ENCODE measurements around the gene COX4I2. TPM values are rescaled to one million over a fixed set of nuclear protein-coding genes. Genes with fewer than 3 reads are reported as not detected.
"Not testable (repeated sequence)": the region's sequence is repeated elsewhere in the genome, so short reads cannot be mapped to it uniquely, and the experiment has no call there.

The COX4I2 gene
- total RNA-seq, 5 donors from 2014 or later (not counting 1 experiment from before 2014, with no cell fraction given), result not detected

GRCh38 chr20:31606804-31607639, 30.7 kb upstream of the COX4I2 start:
- H3K4me1 ChIP-seq (ENCODE audit: control insufficient read depth in 1 of 2, extremely low read depth in 1 of 2, insufficient read depth in 2 of 2, low read length in 2 of 2), result peaks cover 8 to 29% of the 10 kb centered on the region in 2 experiments
- Mint-ChIP-seq H3K9me3 (no peaks in the 10 kb centered on the region), H3K4me1 (peaks cover 28 to 31% (median 30%) of the 10 kb centered on the region in 3 donors), H3K4me3 (peak overlapping the region in 2 of 3 donors; percentile 25 to 85), H3K36me3 (no peaks in the 10 kb centered on the region), H3K27me3 (peaks cover 20 to 47% of the 10 kb centered on the region in 2 donors), H3K27ac (no peak overlapping the region)
- H3K9me3 ChIP-seq, result no peaks in the 10 kb centered on the region
- no peaks in the 10 kb centered on the region for H3K36me3 ChIP-seq (ENCODE audit: control insufficient read depth in 2 of 2, extremely low read depth in 1 of 2, insufficient read depth in 1 of 2, low read length in 1 of 2)
- DNase-seq, result no peak
- no peak overlapping the region for H3K27ac ChIP-seq (ENCODE audit: low read length)
- CTCF ChIA-PET, result interaction anchor here (0.6 to 1.0 kb wide), 4 partner anchors 37 to 60 kb away, joined by 4 read pairs; no protein-coding TSS in a partner anchor
- no peak overlapping the region for H3K4me3 ChIP-seq (ENCODE audit: control insufficient read depth in 1 of 2, extremely low read depth in 1 of 2, low read length in 1 of 2)
- no peak for ATAC-seq (replicated peaks in 1 of 4)
- peaks cover 4 to 82% of the 10 kb centered on the region in 2 experiments for H3K27me3 ChIP-seq (replicated peaks in 1 of 2; ENCODE audit: control insufficient read depth in 2 of 2, extremely low read depth in 1 of 2, insufficient read depth in 2 of 2, low read length in 1 of 2)
- WGBS (ENCODE audit: insufficient coverage), result 100% methylated on average over 3 of the region's 8 CpGs
- POLR2A ChIA-PET, result interaction anchor here in 1 of 2 donors (0.6 kb wide), 1 partner anchor 273 kb away, joined by 10 read pairs; no protein-coding TSS in a partner anchor

- no peaks in the 10 kb centered on the region for H3K36me3 Mint-ChIP-seq
- Histone ChIP-seq H3K9me3 (no peaks in the 10 kb centered on the region), H3K4me1 (ENCODE audit: control insufficient read depth in 1 of 2, extremely low read depth in 1 of 2, insufficient read depth in 2 of 2, low read length in 2 of 2) (peaks cover 8 to 31% of the 10 kb centered on the region in 2 experiments), H3K27ac (ENCODE audit: low read length) (no peak overlapping the region), H3K27me3 (replicated peaks in 1 of 2; ENCODE audit: control insufficient read depth in 2 of 2, extremely low read depth in 1 of 2, insufficient read depth in 2 of 2, low read length in 1 of 2) (peaks cover 4 to 79% of the 10 kb centered on the region in 2 experiments), H3K4me3 (ENCODE audit: control insufficient read depth in 1 of 2, extremely low read depth in 1 of 2, low read length in 1 of 2) (no peak overlapping the region), H3K36me3 (ENCODE audit: control insufficient read depth in 2 of 2, extremely low read depth in 1 of 2, insufficient read depth in 1 of 2, low read length in 1 of 2) (no peaks in the 10 kb centered on the region)
- H3K4me1 Mint-ChIP-seq, result peaks cover 26 to 28% (median 27%) of the 10 kb centered on the region in 3 donors
- DNase-seq (no peak), ATAC-seq (replicated peaks in 1 of 4) (no peak)
- H3K27me3 Mint-ChIP-seq, result peaks cover 14 to 43% of the 10 kb centered on the region in 2 donors
- H3K9me3 Mint-ChIP-seq, result no peaks in the 10 kb centered on the region
- POLR2A ChIA-PET, result interaction anchor here in 1 of 2 donors (0.6 kb wide), 1 partner anchor 272 kb away, joined by 10 read pairs; no protein-coding TSS in a partner anchor
- CTCF ChIA-PET, result interaction anchor here in 1 of 2 donors (0.6 to 1.0 kb wide), 2 partner anchors 48 to 52 kb away, joined by 4 read pairs; no protein-coding TSS in a partner anchor
- H3K27ac Mint-ChIP-seq, result no peak overlapping the region
- 65% methylated on average over 2 of the region's 9 CpGs for WGBS (ENCODE audit: insufficient coverage)
- no peak overlapping the region for H3K4me3 Mint-ChIP-seq
Observed at GRCh38 chr20:31607640-31608250, 30.0 kb upstream of the COX4I2 start.

- Histone ChIP-seq H3K27me3 (replicated peaks in 1 of 2; ENCODE audit: control insufficient read depth in 2 of 2, extremely low read depth in 1 of 2, insufficient read depth in 2 of 2, low read length in 1 of 2) (peaks cover 4 to 75% of the 10 kb centered on the region in 2 experiments), H3K36me3 (ENCODE audit: control insufficient read depth in 2 of 2, extremely low read depth in 1 of 2, insufficient read depth in 1 of 2, low read length in 1 of 2) (no peaks in the 10 kb centered on the region), H3K4me1 (ENCODE audit: control insufficient read depth in 1 of 2, extremely low read depth in 1 of 2, insufficient read depth in 2 of 2, low read length in 2 of 2) (peaks cover 8 to 30% of the 10 kb centered on the region in 2 experiments), H3K27ac (ENCODE audit: low read length) (no peak overlapping the region), H3K4me3 (ENCODE audit: control insufficient read depth in 1 of 2, extremely low read depth in 1 of 2, low read length in 1 of 2) (no peak overlapping the region), H3K9me3 (no peaks in the 10 kb centered on the region)
- no peaks in the 10 kb centered on the region for H3K9me3 Mint-ChIP-seq
- H3K4me1 Mint-ChIP-seq, result peaks cover 21 to 26% (median 25%) of the 10 kb centered on the region in 3 donors
- DNase-seq (no peak), ATAC-seq (replicated peaks in 1 of 4) (no peak)
- POLR2A ChIA-PET, result interaction anchor here in 1 of 2 donors (0.6 kb wide), 2 partner anchors 14 to 22 kb away, joined by 3 to 5 read pairs; no protein-coding TSS in a partner anchor
- CTCF ChIA-PET, result interaction anchor here in 1 of 2 donors (0.6 kb wide), 1 partner anchor 9 kb away, joined by 3 read pairs; no protein-coding TSS in a partner anchor
- 38% methylated on average over 28 of the region's 45 CpGs for WGBS (ENCODE audit: insufficient coverage)
- no peaks in the 10 kb centered on the region for H3K36me3 Mint-ChIP-seq
- H3K27ac Mint-ChIP-seq, result no peak overlapping the region
- no peak overlapping the region for H3K4me3 Mint-ChIP-seq
- peaks cover 12 to 40% of the 10 kb centered on the region in 2 donors for H3K27me3 Mint-ChIP-seq
Observed at GRCh38 chr20:31608251-31608945, 29.3 kb upstream of the COX4I2 start.

GRCh38 chr20:31612271-31612640, 25.5 kb upstream of the COX4I2 start:
- H3K9me3 ChIP-seq; H3K36me3 ChIP-seq (ENCODE audit: control insufficient read depth in 2 of 2, extremely low read depth in 1 of 2, insufficient read depth in 1 of 2, low read length in 1 of 2); H3K36me3 Mint-ChIP-seq; H3K27ac ChIP-seq (ENCODE audit: low read length); H3K4me1 ChIP-seq (ENCODE audit: control insufficient read depth in 1 of 2, extremely low read depth in 1 of 2, insufficient read depth in 2 of 2, low read length in 2 of 2); H3K9me3 Mint-ChIP-seq; ATAC-seq (replicated peaks in 1 of 4); H3K4me1 Mint-ChIP-seq; H3K4me3 Mint-ChIP-seq; H3K27ac Mint-ChIP-seq; DNase-seq; H3K4me3 ChIP-seq (ENCODE audit: control insufficient read depth in 1 of 2, extremely low read depth in 1 of 2, low read length in 1 of 2): not testable (repeated sequence)
- ChIA-PET CTCF (interaction anchor here (0.6 to 4.3 kb wide), 23 partner anchors 8 to 112 kb away, joined by 3 to 139 read pairs (median 5); partner anchors contain the start of gene ID1 (in 2 of the 2)), POLR2A (interaction anchor here in 1 of 2 donors (0.6 to 1.2 kb wide), 2 partner anchors 51 to 1235 kb away, joined by 4 to 5 read pairs; no protein-coding TSS in a partner anchor)
- H3K27me3 Mint-ChIP-seq, result peaks cover 4 to 20% of the 10 kb centered on the region in 2 donors
- peaks cover 1 to 44% of the 10 kb centered on the region in 2 experiments for H3K27me3 ChIP-seq (replicated peaks in 1 of 2; ENCODE audit: control insufficient read depth in 2 of 2, extremely low read depth in 1 of 2, insufficient read depth in 2 of 2, low read length in 1 of 2)
- WGBS (ENCODE audit: insufficient coverage), result 92% methylated on average over 11 of the region's 12 CpGs

- Histone ChIP-seq H3K9me3 (no peaks in the 10 kb centered on the region), H3K36me3 (ENCODE audit: control insufficient read depth in 2 of 2, extremely low read depth in 1 of 2, insufficient read depth in 1 of 2, low read length in 1 of 2) (no peaks in the 10 kb centered on the region), H3K27ac (ENCODE audit: low read length) (no peak overlapping the region), H3K4me1 (ENCODE audit: control insufficient read depth in 1 of 2, extremely low read depth in 1 of 2, insufficient read depth in 2 of 2, low read length in 2 of 2) (peaks cover 0 to 6% of the 10 kb centered on the region in 2 experiments), H3K27me3 (replicated peaks in 1 of 2; ENCODE audit: control insufficient read depth in 2 of 2, extremely low read depth in 1 of 2, insufficient read depth in 2 of 2, low read length in 1 of 2) (peaks cover 0 to 32% of the 10 kb centered on the region in 2 experiments), H3K4me3 (ENCODE audit: control insufficient read depth in 1 of 2, extremely low read depth in 1 of 2, low read length in 1 of 2) (no peak overlapping the region)
- DNase-seq, result no peak
- ATAC-seq (replicated peaks in 1 of 4), result no peak
- WGBS (ENCODE audit: insufficient coverage), result 85% methylated on average over 4 of the region's 8 CpGs
- Mint-ChIP-seq H3K4me1 (peaks cover 0 to 7% (median 0%) of the 10 kb centered on the region in 3 donors), H3K27ac (no peak overlapping the region), H3K27me3 (no peaks in the 10 kb centered on the region), H3K4me3 (no peak overlapping the region), H3K9me3 (no peaks in the 10 kb centered on the region), H3K36me3 (no peaks in the 10 kb centered on the region)
- ChIA-PET CTCF (interaction anchor here in 1 of 2 donors (0.6 kb wide), 1 partner anchor 1750 kb away, joined by 3 read pairs; no protein-coding TSS in a partner anchor), POLR2A (no interaction called here)
Observed at GRCh38 chr20:31615416-31615815, 22.3 kb upstream of the COX4I2 start.
